Caco-2 (cell line): Measurements from ENCODE around the gene C16orf90. TPM values are rescaled to one million over a fixed set of nuclear protein-coding genes. Genes with fewer than 3 reads are reported as not detected.
A peak's percentile ranks its signal among the peaks of the same experiment; 100 is the strongest.

ENCODE experiments used
- BruUV-seq: library from RNA; stranded (reverse); fragments of 400-500 nt; replicated peaks from 2 replicates; lab custom pipeline; 2021; lab: Mats Ljungman, UMichigan
- CTCF ChIA-PET: fragments of 300-600 bp; sonication (Branson Sonifier 250); formaldehyde crosslinking; loops from one replicate; lab custom pipeline; 2022; ENCODE audit warnings: antibody characterized with exemption; lab: Charles Lee
- POLR2A ChIA-PET: fragments of 300-600 bp; sonication (Branson Sonifier 250); formaldehyde crosslinking; loops from one replicate; lab custom pipeline; 2022; ENCODE audit warnings: antibody characterized with exemption; lab: Charles Lee
- DNase-seq, 2 experiments: peaks; one replicate each; pipeline versions ENCODE4 v3.0.0 to v3.0.0-alpha.2; 2020 to 2022
- H3K27me3 ChIP-seq: replicated peaks from 2 replicates; pipeline ENCODE4 v1.6.0; 2011; ENCODE audit warnings: low read length; ENCODE audit not compliant: control insufficient read depth, insufficient read depth
- H3K36me3 ChIP-seq: 2 replicates; pipeline ENCODE4 v1.5.1; 2011; ENCODE audit warnings: low read length; ENCODE audit not compliant: control insufficient read depth, insufficient read depth
- H3K4me1 ChIP-seq: fragments of 250-450 bp; sonication (Bioruptor Pico); 2 replicates; pipeline ENCODE4 v1.5.1; 2020; ENCODE audit warnings: mild to moderate bottlenecking
- H3K4me3 ChIP-seq: 2 replicates; pipeline ENCODE4 v1.5.1; 2011; ENCODE audit warnings: low read depth, mild to moderate bottlenecking, control low read depth, low read length
- H3K9me3 ChIP-seq: fragments of 250-450 bp; sonication (Bioruptor Pico); 2 replicates; pipeline ENCODE4 v1.5.1; 2020; ENCODE audit warnings: mild to moderate bottlenecking, moderate library complexity
- H3K27ac Mint-ChIP-seq: one replicate; pipeline ENCODE4 v1.8.0; 2022; ENCODE audit warnings: mixed read lengths; ENCODE audit not compliant: unreplicated experiment
- H3K27me3 Mint-ChIP-seq: one replicate; pipeline ENCODE4 v1.8.0; 2022; ENCODE audit warnings: mixed read lengths; ENCODE audit not compliant: insufficient read depth, unreplicated experiment
- H3K36me3 Mint-ChIP-seq: one replicate; pipeline ENCODE4 v1.8.0; 2022; ENCODE audit warnings: mild to moderate bottlenecking, mixed read lengths; ENCODE audit not compliant: insufficient read depth, unreplicated experiment
- H3K4me1 Mint-ChIP-seq: one replicate; pipeline ENCODE4 v1.8.0; 2022; ENCODE audit warnings: low read depth, mixed read lengths; ENCODE audit not compliant: unreplicated experiment
- H3K4me3 Mint-ChIP-seq: one replicate; pipeline ENCODE4 v1.8.0; 2022; ENCODE audit warnings: mild to moderate bottlenecking, moderate library complexity, mixed read lengths; ENCODE audit not compliant: unreplicated experiment
- H3K9me3 Mint-ChIP-seq: one replicate; pipeline ENCODE4 v1.8.0; 2022; ENCODE audit warnings: mixed read lengths; ENCODE audit not compliant: unreplicated experiment
- intact Hi-C: fragments of 100-400 bp; cut with micrococcal nuclease; formaldehyde crosslinking; loops from one replicate; pipeline ENCODE4 v1.10.0; 2022; ENCODE audit not compliant: unreplicated experiment
- total RNA-seq: library from RNA; stranded (reverse); gene quantifications from 2 replicates; pipeline ENCODE4 v1.2.3, GENCODE V29; 2022
- TF ChIP-seq, protein P1 (sequence below), 2 experiments: fragments of 200-600 bp in 1 of 2; IDR thresholded peaks; 1 replicate in 1 of 2; 2 replicates in 1 of 2; pipeline versions ENCODE4 v1.5.1 to v1.8.0; 2011 to 2022; ENCODE audit warnings: antibody characterized with exemption in 1 of 2, control low read depth in 1 of 2, inconsistent platforms in 1 of 2, low read depth in 1 of 2, low read length in 1 of 2, mild to moderate bottlenecking in 1 of 2, moderate library complexity in 1 of 2; ENCODE audit not compliant: insufficient read depth in 1 of 2, severe bottlenecking in 1 of 2, unreplicated experiment in 1 of 2

C16orf90 gene
- total RNA-seq, 1 experiment from 2014 or later = not detected

DNA sequence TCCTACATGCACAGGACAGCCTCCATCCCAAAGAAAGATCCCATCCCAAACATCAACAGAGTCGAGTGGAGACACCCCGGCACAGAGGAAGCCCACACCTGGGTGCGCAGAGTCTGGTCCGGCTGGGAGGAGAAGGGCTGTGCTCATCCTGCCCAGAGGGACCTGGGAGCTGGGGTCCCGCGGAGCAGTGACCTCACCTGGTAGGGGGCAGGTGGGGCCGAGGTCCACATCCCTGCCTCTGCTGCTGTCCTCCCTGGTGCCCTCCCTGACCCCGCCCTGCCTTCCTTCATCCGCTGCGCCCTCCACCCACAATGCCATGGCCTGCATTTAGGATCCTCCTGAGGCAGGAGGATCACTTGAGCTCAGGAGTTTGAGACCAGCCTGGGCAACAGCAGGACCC, 2.9 kb downstream of the C16orf90 start:
- ChIA-PET POLR2A (no interaction called here), CTCF (interaction anchor here (0.6 kb wide), 1 partner anchor 21 kb away, joined by 5 read pairs; no protein-coding TSS in a partner anchor)
- no peak for DNase-seq
- Histone ChIP-seq H3K4me3 (no peak overlapping the region), H3K9me3 (no peaks in the 10 kb centered on the region), H3K36me3 (no peaks in the 10 kb centered on the region), H3K27me3 (no peaks in the 10 kb centered on the region), H3K4me1 (no peaks in the 10 kb centered on the region)
- H3K27me3 Mint-ChIP-seq = no peaks in the 10 kb centered on the region
- TF ChIP-seq, protein P1, sequence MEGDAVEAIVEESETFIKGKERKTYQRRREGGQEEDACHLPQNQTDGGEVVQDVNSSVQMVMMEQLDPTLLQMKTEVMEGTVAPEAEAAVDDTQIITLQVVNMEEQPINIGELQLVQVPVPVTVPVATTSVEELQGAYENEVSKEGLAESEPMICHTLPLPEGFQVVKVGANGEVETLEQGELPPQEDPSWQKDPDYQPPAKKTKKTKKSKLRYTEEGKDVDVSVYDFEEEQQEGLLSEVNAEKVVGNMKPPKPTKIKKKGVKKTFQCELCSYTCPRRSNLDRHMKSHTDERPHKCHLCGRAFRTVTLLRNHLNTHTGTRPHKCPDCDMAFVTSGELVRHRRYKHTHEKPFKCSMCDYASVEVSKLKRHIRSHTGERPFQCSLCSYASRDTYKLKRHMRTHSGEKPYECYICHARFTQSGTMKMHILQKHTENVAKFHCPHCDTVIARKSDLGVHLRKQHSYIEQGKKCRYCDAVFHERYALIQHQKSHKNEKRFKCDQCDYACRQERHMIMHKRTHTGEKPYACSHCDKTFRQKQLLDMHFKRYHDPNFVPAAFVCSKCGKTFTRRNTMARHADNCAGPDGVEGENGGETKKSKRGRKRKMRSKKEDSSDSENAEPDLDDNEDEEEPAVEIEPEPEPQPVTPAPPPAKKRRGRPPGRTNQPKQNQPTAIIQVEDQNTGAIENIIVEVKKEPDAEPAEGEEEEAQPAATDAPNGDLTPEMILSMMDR (IDR thresholded peaks at IDR 0.05; ENCODE audit: insufficient read depth in 1 of 2, low read depth in 1 of 2, low read length in 1 of 2, severe bottlenecking in 1 of 2, unreplicated experiment in 1 of 2) = no peak
- peaks cover 31% of the 10 kb centered on the region for H3K36me3 Mint-ChIP-seq
- no peaks in the 10 kb centered on the region for H3K4me1 Mint-ChIP-seq
- H3K9me3 Mint-ChIP-seq = no peaks in the 10 kb centered on the region
- intact Hi-C loops = no loop called here
- no peak overlapping the region for H3K4me3 Mint-ChIP-seq
- no peak overlapping the region for H3K27ac Mint-ChIP-seq
- BruUV-seq = no TSS peak

DNA sequence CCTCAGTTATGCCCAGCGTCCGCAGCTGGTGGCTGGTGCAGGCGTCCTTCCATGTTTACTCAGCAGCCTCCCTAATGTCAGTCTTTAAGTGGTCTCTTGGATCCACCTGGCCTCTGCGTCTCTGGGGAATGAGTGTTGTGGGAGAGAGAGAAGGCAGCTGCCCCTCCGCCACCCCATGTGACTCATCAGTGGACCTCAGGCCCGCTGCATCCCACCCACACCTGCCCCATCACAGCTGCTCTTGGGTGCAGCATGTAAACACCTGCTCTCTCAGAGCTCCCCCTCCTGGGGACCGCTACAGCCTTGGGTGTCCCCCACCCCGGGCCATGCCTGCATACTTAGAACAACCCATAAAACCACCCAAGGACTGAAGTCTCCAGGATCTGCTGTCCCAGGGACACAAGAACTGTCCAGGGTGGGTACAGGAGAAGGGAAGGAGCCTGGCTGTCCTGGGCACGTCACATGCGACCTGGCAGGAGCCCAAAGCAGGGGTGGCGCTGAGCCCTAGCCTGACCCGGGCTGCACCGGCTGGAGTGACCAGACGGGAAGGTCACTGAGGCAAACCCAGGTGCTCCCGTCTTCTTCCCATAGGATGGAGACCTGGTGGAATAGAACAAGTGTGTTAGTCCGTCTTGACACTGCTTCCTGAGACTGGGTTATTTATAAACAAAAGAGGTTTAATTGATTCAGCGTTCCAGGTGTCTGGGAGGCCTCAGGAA, 4.2 kb downstream of the C16orf90 start:
- Histone ChIP-seq H3K27me3 (no peaks in the 10 kb centered on the region), H3K36me3 (peaks cover 1% of the 10 kb centered on the region; the same call in 1 of the 2 replicates), H3K4me1 (no peaks in the 10 kb centered on the region), H3K9me3 (no peaks in the 10 kb centered on the region), H3K4me3 (no peak overlapping the region)
- Mint-ChIP-seq H3K9me3 (no peaks in the 10 kb centered on the region), H3K4me3 (no peak overlapping the region), H3K4me1 (no peaks in the 10 kb centered on the region), H3K27ac (no peak overlapping the region), H3K27me3 (no peaks in the 10 kb centered on the region), H3K36me3 (peaks cover 33% of the 10 kb centered on the region)
- intact Hi-C loops = no loop called here
- BruUV-seq = no TSS peak
- TF ChIP-seq, protein P1 (IDR thresholded peaks at IDR 0.05; ENCODE audit: insufficient read depth in 1 of 2, low read depth in 1 of 2, low read length in 1 of 2, severe bottlenecking in 1 of 2, unreplicated experiment in 1 of 2) = peak; percentile 22 to 24
- CTCF ChIA-PET = interaction anchor here (0.6 to 0.8 kb wide), 2 partner anchors 10 to 43 kb away, joined by 3 to 5 read pairs; partner anchors contain the start of gene CLUAP1
- POLR2A ChIA-PET = no interaction called here
- DNase-seq = peak in 1 of 2 experiments; percentile 40

DNA sequence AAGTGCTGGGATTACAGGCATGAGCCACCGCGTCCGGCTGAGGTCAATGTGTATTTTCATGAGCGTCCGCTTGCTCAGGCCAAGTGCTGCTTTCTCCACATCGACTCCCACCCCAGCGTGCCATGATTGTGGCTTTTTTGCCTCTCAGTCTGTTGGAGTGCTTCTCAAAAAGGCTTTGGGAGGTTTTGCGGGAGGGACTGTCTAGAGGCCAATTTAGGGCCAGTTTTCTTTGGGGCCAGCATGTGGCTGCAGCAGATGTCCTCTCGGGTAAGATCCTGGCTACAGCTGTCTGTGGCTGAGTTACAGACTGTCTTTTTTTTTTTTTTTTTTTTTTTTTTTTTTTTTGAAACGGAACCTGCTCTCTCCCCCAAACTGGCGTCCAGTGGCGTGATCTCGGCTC, 6.5 kb downstream of the C16orf90 start:
- Histone ChIP-seq H3K4me3 (no peak overlapping the region), H3K4me1 (no peaks in the 10 kb centered on the region), H3K36me3 (peaks cover 4% of the 10 kb centered on the region), H3K9me3 (no peaks in the 10 kb centered on the region), H3K27me3 (no peaks in the 10 kb centered on the region)
- no peak for DNase-seq
- Mint-ChIP-seq H3K36me3 (peaks cover 54% of the 10 kb centered on the region), H3K9me3 (no peaks in the 10 kb centered on the region), H3K27me3 (no peaks in the 10 kb centered on the region), H3K4me3 (no peak overlapping the region), H3K4me1 (no peaks in the 10 kb centered on the region), H3K27ac (no peak overlapping the region)
- ChIA-PET CTCF (interaction anchor here (0.6 kb wide), 1 partner anchor 13 kb away, joined by 3 read pairs; no protein-coding TSS in a partner anchor), POLR2A (no interaction called here)
- no TSS peak for BruUV-seq
- TF ChIP-seq, protein P1 (IDR thresholded peaks at IDR 0.05; ENCODE audit: insufficient read depth in 1 of 2, low read depth in 1 of 2, low read length in 1 of 2, severe bottlenecking in 1 of 2, unreplicated experiment in 1 of 2) = no peak
- intact Hi-C loops = no loop called here
